Measurements from ENCODE around the gene PCDH9.

DNA sequence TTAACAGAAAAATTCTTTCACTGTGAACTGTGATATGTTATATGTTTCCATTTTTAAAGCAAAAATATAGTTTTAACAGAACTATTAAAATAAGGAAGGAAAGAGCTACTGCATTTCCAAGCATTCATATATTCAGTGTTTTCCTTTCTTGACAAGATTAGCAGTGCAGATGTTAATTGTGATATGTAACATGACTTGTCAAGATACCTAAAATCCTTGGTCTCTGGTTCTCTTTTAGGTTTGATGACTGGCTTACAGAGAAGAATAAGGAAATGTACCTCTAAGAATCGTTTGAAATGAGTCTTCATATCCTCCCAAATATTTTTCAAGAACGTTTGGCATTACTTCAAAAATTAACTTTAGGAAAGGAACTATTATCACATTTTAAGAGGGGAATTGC lies 907.2 kb downstream of the PCDH9 start:
- TF ChIP-seq, protein P1, sequence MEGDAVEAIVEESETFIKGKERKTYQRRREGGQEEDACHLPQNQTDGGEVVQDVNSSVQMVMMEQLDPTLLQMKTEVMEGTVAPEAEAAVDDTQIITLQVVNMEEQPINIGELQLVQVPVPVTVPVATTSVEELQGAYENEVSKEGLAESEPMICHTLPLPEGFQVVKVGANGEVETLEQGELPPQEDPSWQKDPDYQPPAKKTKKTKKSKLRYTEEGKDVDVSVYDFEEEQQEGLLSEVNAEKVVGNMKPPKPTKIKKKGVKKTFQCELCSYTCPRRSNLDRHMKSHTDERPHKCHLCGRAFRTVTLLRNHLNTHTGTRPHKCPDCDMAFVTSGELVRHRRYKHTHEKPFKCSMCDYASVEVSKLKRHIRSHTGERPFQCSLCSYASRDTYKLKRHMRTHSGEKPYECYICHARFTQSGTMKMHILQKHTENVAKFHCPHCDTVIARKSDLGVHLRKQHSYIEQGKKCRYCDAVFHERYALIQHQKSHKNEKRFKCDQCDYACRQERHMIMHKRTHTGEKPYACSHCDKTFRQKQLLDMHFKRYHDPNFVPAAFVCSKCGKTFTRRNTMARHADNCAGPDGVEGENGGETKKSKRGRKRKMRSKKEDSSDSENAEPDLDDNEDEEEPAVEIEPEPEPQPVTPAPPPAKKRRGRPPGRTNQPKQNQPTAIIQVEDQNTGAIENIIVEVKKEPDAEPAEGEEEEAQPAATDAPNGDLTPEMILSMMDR (IDR thresholded peaks at IDR 0.05), result no peak
- TF ChIP-seq EP300 (IDR thresholded peaks at IDR 0.05) (no peak), POLR2AphosphoS5 (IDR thresholded peaks at IDR 0.05) (no peak)

Data from suprapubic skin (tissue), 4 donors.